HG02885 (cell line): ENCODE results near the gene TNIK.
"Not testable (repeated sequence)": the region's sequence is repeated elsewhere in the genome, so short reads cannot be mapped to it uniquely, and the experiment has no call there.

Experiments used
- ATAC-seq: cut with Tn5 transposase; IDR thresholded peaks from one replicate; pipeline ENCODE4 v1.9.1; 2021; ENCODE audit warnings: mild to moderate bottlenecking; ENCODE audit not compliant: unreplicated experiment, poor library complexity

The TNIK gene

GRCh38 chr3:171242951-171243350, 217.3 kb downstream of the TNIK start:
- ATAC-seq: no peak

DNA sequence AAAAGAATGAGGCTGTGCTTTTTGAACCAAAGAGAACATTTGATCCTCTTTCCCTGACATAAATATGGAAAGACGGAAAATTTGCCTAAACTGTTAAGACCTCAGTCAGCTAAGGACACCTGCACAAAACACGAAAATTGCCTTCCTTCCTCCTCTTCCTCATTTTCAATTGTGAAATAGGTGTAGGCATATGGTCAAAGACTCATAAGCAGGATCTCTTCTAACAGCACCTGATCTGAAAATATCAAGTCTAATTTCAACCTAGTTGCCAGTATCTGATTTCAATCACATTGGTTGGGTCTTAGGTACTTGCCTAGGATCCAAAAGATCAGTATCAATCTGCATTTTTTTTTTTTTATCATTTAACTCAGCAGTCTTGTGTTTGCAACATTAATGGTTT, 218.0 kb downstream of the TNIK start:
- no peak for ATAC-seq

- ATAC-seq: not testable (repeated sequence)
Measured at GRCh38 chr3:171241655-171242054, 218.6 kb downstream of the TNIK start.

- no peak for ATAC-seq
Measured at GRCh38 chr3:171240504-171240835, 219.7 kb downstream of the TNIK start.

GRCh38 chr3:171239757-171240503, 220.3 kb downstream of the TNIK start:
- no peak for ATAC-seq

DNA sequence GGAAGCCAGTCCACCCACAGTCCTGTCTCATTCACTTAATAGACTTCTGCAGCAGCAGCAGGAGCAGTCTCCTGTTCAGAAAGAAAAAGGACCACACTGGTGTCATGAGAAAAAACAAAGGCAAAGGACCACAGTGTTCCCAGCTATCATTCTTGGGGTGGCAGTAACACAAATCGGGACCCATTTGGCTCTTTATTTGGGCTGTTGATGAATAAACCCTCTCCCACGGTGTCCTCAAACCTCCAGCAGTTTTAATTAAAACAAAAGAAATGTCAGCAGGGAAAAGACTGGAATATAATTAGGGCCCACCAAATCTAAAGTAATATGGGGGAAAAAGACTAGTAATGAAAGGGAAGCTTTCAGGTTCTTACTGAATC, 223.2 kb downstream of the TNIK start:
- ATAC-seq: no peak

- ATAC-seq: no peak
Measured at GRCh38 chr3:171236265-171237008, 223.8 kb downstream of the TNIK start.

DNA sequence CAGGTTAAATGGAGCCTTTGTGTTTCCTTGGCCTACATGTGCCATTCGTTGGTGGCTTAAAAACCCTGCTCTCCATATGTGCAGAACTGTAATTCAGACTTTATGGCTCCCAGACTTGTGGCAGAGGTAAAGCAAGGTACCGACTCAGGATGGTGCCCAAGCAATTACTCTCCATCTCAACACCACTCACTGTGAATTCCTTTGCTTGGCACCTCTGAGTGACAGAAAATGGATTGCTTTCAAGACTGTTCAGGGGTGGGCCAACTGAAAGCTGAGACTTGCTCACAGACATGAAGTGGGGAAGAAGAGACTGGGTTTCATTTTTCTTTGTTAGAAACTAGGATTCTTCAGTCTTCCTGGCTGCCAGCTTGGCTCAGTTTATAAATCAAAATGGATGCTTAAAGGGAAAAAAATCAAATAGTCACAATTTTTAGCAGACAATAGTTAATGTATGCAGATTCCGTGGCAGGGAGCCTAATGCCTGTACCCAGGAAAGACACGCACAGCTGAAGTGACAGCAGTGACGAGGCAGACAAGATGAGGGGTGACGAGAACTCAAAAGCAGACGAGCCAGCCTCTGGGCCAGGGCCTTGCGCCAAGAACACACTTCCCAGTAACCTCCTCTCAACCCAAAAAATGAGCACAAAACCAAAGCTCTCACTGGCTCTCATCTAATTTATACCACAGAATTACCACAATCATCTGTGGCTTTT, 225.8 kb downstream of the TNIK start:
- no peak for ATAC-seq

GRCh38 chr3:171231361-171231760, 228.8 kb downstream of the TNIK start:
- no peak for ATAC-seq

- ATAC-seq: no peak
Measured at GRCh38 chr3:171230865-171231264, 229.3 kb downstream of the TNIK start.

- no peak for ATAC-seq
Measured at GRCh38 chr3:171229173-171229572, 231.0 kb downstream of the TNIK start.

DNA sequence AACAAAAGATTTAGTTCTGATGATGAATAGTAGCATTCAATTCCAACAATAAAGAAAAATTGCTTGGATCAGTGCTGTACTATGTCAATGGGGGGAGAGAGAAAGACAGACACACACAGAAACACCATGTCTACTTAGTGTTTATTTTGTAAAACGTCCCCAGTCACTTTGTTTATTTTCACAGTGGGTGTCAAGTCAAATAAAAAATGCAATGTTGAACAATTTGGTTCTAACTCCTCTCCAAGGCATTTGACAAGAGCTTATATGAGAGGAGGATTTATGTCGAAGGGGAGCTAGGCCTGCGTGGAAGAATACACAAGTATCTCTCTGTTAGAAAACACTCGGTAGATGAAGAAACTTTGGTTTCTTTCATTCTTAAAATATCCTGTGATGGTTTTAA, 232.0 kb downstream of the TNIK start:
- ATAC-seq: no peak

- ATAC-seq: no peak
Measured at GRCh38 chr3:171227828-171228227, 232.4 kb downstream of the TNIK start.

DNA sequence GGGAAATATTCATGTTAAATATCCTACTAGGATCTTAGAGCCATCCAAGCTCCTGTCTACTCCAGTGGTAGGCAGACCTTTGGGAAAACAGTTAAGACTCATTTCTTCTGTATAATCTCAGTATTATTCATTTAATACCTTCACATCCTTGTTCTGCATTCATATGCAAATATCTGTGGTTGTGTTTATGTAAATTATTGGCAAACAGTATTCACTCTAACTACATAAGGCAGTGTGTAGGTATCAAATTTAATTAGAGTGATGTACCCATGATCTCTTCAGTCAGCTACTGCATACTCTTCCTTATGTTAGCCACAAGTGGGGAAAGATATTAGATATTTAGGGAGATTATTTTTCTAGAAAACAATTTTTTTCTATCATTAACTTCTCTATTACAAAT, 232.8 kb downstream of the TNIK start:
- no peak for ATAC-seq

GRCh38 chr3:171226794-171227193, 233.4 kb downstream of the TNIK start:
- no peak for ATAC-seq

GRCh38 chr3:171225708-171226107, 234.5 kb downstream of the TNIK start:
- no peak for ATAC-seq

- no peak for ATAC-seq
Measured at GRCh38 chr3:171225165-171225564, 235.0 kb downstream of the TNIK start.

DNA sequence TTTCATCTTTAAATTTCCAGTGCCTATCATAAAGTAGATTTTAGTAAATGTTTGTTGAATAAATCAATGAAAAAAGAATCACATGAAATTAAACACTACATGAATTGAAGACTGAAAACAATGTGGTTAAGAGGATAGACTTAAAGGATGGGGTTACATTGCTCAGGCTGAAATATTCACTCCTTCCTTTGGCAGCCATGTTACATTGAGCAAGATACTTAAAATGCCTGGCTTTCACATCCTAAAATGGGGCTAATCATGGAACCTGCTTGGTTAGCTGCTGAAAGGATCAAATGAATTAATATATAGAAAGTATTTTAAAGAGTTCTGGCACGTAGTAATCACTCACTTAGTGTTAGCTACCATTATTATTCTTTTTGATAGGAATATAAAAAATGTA, 236.8 kb downstream of the TNIK start:
- no peak for ATAC-seq

DNA sequence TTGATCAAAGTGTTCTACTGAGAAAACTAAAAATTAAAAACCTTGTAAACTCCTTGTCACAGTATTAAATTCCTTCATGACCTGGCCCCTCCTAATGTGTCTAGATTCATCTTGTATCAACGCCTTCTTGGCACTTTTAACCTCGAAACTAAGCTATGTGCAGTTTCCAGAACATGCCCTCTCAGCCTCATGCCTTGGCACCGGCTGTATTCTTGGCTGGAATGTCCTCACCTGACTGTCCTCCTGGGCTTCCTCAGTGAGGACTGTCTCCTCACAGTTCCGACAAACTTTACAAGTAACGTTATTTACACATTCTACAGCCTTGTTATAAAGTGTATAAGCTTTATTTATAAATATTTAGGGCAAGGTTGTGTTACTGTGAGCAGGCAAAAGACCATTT, 237.2 kb downstream of the TNIK start:
- no peak for ATAC-seq

- no peak for ATAC-seq
Measured at GRCh38 chr3:171221597-171221996, 238.6 kb downstream of the TNIK start.

DNA sequence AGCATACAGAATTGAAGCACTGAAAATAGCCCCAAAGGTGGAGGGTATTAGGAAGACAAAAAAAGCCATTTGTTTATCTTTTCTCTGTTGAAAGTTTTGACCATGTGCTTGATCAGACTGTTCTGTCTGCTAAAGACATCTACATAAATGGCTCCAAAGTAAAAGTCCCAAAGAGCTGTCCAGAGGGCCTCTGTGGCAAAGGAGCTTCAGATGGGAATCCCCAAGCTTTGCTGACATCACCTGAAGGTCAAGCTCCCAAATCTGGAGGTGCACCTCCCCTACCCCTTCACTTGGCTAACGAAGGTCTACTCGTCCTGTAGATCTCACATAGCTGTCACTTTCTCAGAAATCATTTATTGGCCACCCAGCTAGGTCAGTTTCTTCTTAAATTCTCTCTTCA, 239.1 kb downstream of the TNIK start:
- ATAC-seq: no peak
